Liver (tissue), 9 donors: Measurements from ENCODE around the gene INO80D. TPM values are rescaled to one million over a fixed set of nuclear protein-coding genes. Genes with fewer than 3 reads are reported as not detected.
A peak's percentile ranks its signal among the peaks of the same experiment; 100 is the strongest.
"Not testable (repeated sequence)": the region's sequence is repeated elsewhere in the genome, so short reads cannot be mapped to it uniquely, and the experiment has no call there.

Experiments used
- DNase-seq: peaks from one replicate; pipeline ENCODE4 v3.0.0-alpha.2; 2017; ENCODE audit warnings: low spot score
- H3K27ac ChIP-seq, 2 donors: one replicate each; pipeline ENCODE4 v1.7.0; 2013; ENCODE audit warnings: inconsistent platforms in 2 of 2, low read length in 2 of 2, control low read depth in 1 of 2, low read depth in 1 of 2, mild to moderate bottlenecking in 1 of 2
- H3K27me3 ChIP-seq, 4 donors: one replicate each; pipeline versions ENCODE4 v1.6.1 to v1.7.0; 2013; ENCODE audit warnings: low read length in 3 of 4, inconsistent platforms in 1 of 4, mild to moderate bottlenecking in 1 of 4, moderate library complexity in 1 of 4; ENCODE audit not compliant: control insufficient read depth in 4 of 4, insufficient read depth in 4 of 4
- H3K36me3 ChIP-seq, 4 donors: one replicate each; pipeline versions ENCODE4 v1.6.1 to v1.7.0; 2013; ENCODE audit warnings: low read length in 3 of 4, mild to moderate bottlenecking in 3 of 4, low read depth in 1 of 4, moderate library complexity in 1 of 4; ENCODE audit not compliant: control insufficient read depth in 4 of 4, insufficient read depth in 3 of 4
- H3K4me1 ChIP-seq, 4 donors: one replicate each; pipeline versions ENCODE4 v1.6.1 to v1.7.0; 2013; ENCODE audit warnings: low read length in 3 of 4, mild to moderate bottlenecking in 3 of 4, moderate library complexity in 1 of 4; ENCODE audit not compliant: control insufficient read depth in 4 of 4, insufficient read depth in 4 of 4
- H3K4me3 ChIP-seq, 3 donors: one replicate each; pipeline versions ENCODE4 v1.6.1 to v1.7.0; 2013; ENCODE audit warnings: low read length in 3 of 3, control low read depth in 1 of 3, low read depth in 1 of 3, mild to moderate bottlenecking in 1 of 3
- H3K9ac ChIP-seq, 2 donors: one replicate each; pipeline ENCODE4 v1.7.0; 2013; ENCODE audit warnings: low read length in 2 of 2, mild to moderate bottlenecking in 2 of 2, moderate library complexity in 2 of 2, control low read depth in 1 of 2, low read depth in 1 of 2
- H3K9me3 ChIP-seq, 4 donors: one replicate each; pipeline versions ENCODE4 v1.6.1 to v1.7.0; 2013; ENCODE audit warnings: low read length in 3 of 4; ENCODE audit not compliant: control insufficient read depth in 4 of 4
- ATF3 ChIP-seq: IDR thresholded peaks from 2 replicates; pipeline ENCODE4 v1.6.1; 2016; ENCODE audit warnings: antibody characterized with exemption
- EGR1 ChIP-seq, 2 donors: IDR thresholded peaks; 2 replicates each; pipeline ENCODE4 v1.6.1; 2016 to 2018; ENCODE audit warnings: antibody characterized with exemption in 2 of 2, low read depth in 2 of 2
- FOXA1 ChIP-seq: IDR thresholded peaks from 2 replicates; pipeline ENCODE4 v1.6.1; 2016; ENCODE audit warnings: antibody characterized with exemption
- FOXA2 ChIP-seq: IDR thresholded peaks from 2 replicates; pipeline ENCODE4 v1.6.1; 2016; ENCODE audit warnings: antibody characterized with exemption
- GABPA ChIP-seq, 2 donors: IDR thresholded peaks in 1 of 2; conservative IDR thresholded peaks in 1 of 2; 2 replicates each; pipeline ENCODE4 v1.6.1; 2016; ENCODE audit warnings: antibody characterized with exemption in 2 of 2, mild to moderate bottlenecking in 1 of 2, moderate library complexity in 1 of 2
- HNF4A ChIP-seq, 2 donors: conservative IDR thresholded peaks; 2 replicates each; pipeline ENCODE4 v1.6.1; 2016; ENCODE audit warnings: antibody characterized with exemption in 2 of 2, mild to moderate bottlenecking in 2 of 2
- HNF4G ChIP-seq: IDR thresholded peaks from 2 replicates; pipeline ENCODE4 v1.6.1; 2016; ENCODE audit warnings: antibody characterized with exemption
- JUND ChIP-seq, 2 donors: IDR thresholded peaks; 2 replicates each; pipeline ENCODE4 v1.6.1; 2016; ENCODE audit warnings: antibody characterized with exemption in 2 of 2
- MAX ChIP-seq: IDR thresholded peaks from 2 replicates; pipeline ENCODE4 v1.6.1; 2016; ENCODE audit warnings: antibody characterized with exemption
- NR2F2 ChIP-seq: IDR thresholded peaks from 2 replicates; pipeline ENCODE4 v1.6.1; 2016; ENCODE audit warnings: antibody characterized with exemption
- RAD21 ChIP-seq, 2 donors: IDR thresholded peaks; 2 replicates each; pipeline ENCODE4 v1.6.1; 2016; ENCODE audit warnings: antibody characterized with exemption in 2 of 2, mild to moderate bottlenecking in 2 of 2
- REST ChIP-seq: IDR thresholded peaks from 2 replicates; pipeline ENCODE4 v1.6.1; 2016; ENCODE audit warnings: antibody characterized with exemption, mild to moderate bottlenecking
- RXRA ChIP-seq, 2 donors: IDR thresholded peaks; 2 replicates each; pipeline ENCODE4 v1.6.1; 2017 to 2018; ENCODE audit warnings: antibody characterized with exemption in 2 of 2, mild to moderate bottlenecking in 1 of 2
- SP1 ChIP-seq: IDR thresholded peaks from 2 replicates; pipeline ENCODE4 v1.6.1; 2018; ENCODE audit warnings: antibody characterized with exemption, mild to moderate bottlenecking
- TAF1 ChIP-seq: conservative IDR thresholded peaks from 2 replicates; pipeline ENCODE4 v1.6.1; 2016; ENCODE audit warnings: antibody characterized with exemption, mild to moderate bottlenecking
- YY1 ChIP-seq: IDR thresholded peaks from 2 replicates; pipeline ENCODE4 v1.6.1; 2016; ENCODE audit warnings: antibody characterized with exemption, mild to moderate bottlenecking
- ZBTB33 ChIP-seq: IDR thresholded peaks from 2 replicates; pipeline ENCODE4 v1.6.1; 2016; ENCODE audit warnings: antibody characterized with exemption
- WGBS: extraction: QIAGEN DNeasy Blood & Tissue Kit; methylation state at CpG from one replicate; pipeline ENCODE4 v1.1.7; 2013; 5-methylcytosine and 5-hydroxymethylcytosine counted together
- polyA plus RNA-seq, 2 donors: library from polyadenylated mRNA; stranded (reverse) in 1 of 2; unstranded in 1 of 2; fragments of 200-250 nt in 1 of 2; fragments of >200 nt in 1 of 2; fragmentation: Nextera tagmentation in 1 of 2; extraction: Ambion mirVana in 1 of 2; gene quantifications; one replicate each; pipeline versions ENCODE4 v1.2.1 to v1.2.3, GENCODE V29; 2013 to 2015
- total RNA-seq, 2 donors: library from RNA; depleted of rRNA; stranded (reverse); fragments of >200 nt; gene quantifications; one replicate each; pipeline ENCODE4 v1.2.3, GENCODE V29; 2014
- donor health status: healthy.
- donor health status: healthy.
- donor health status: healthy.
- donor health status: healthy.
- donor health status: healthy.

INO80D gene
- total and polyA plus RNA-seq, 4 donors = 0.76 to 10.3 (median 5.4) TPM

- Histone ChIP-seq H3K9ac (no peak overlapping the region), H3K36me3 (peaks cover 0 to 2% (median under 1%) of the 10 kb centered on the region in 4 donors), H3K27ac (no peak overlapping the region), H3K27me3 (no peaks in the 10 kb centered on the region), H3K4me3 (no peak overlapping the region), H3K4me1 (peaks cover 3 to 23% (median 17%) of the 10 kb centered on the region in 4 donors), H3K9me3 (no peaks in the 10 kb centered on the region)
- WGBS = 96% methylated on average over 6 of the region's 6 CpGs
- no peak for DNase-seq
- TF ChIP-seq RAD21 (IDR thresholded peaks at IDR 0.05) (no peak), FOXA1 (no peak), HNF4A (conservative IDR thresholded peaks at IDR 0.05) (no peak)
Measured at GRCh38 chr2:205988274-205988673, 97.7 kb downstream of the INO80D start.

GRCh38 chr2:205986334-205986733, 99.6 kb downstream of the INO80D start:
- peaks cover 3 to 23% (median 17%) of the 10 kb centered on the region in 4 donors for H3K4me1 ChIP-seq
- not testable (repeated sequence) for H3K36me3 ChIP-seq, H3K9ac ChIP-seq, DNase-seq, H3K4me3 ChIP-seq, H3K27me3 ChIP-seq, H3K27ac ChIP-seq, H3K9me3 ChIP-seq
- 97% methylated on average over 9 of the region's 9 CpGs for WGBS

GRCh38 chr2:205984381-205984780, 101.6 kb downstream of the INO80D start:
- DNase-seq = no peak
- Histone ChIP-seq H3K4me1 (peaks cover 3 to 16% (median 11%) of the 10 kb centered on the region in 4 donors), H3K27me3 (no peaks in the 10 kb centered on the region), H3K9ac (no peak overlapping the region), H3K4me3 (peak overlapping the region in 2 of 3 donors; percentile 18 to 69), H3K27ac (peak overlapping the region; percentile 25 to 45), H3K36me3 (no peaks in the 10 kb centered on the region), H3K9me3 (no peaks in the 10 kb centered on the region)
- TF ChIP-seq FOXA2 (no peak), JUND (IDR thresholded peaks at IDR 0.05) (no peak), HNF4A (conservative IDR thresholded peaks at IDR 0.05) (peak in 1 of 2 donors; percentile 22), MAX (no peak)
- WGBS = 38% methylated on average over 6 of the region's 6 CpGs

GRCh38 chr2:205982776-205983327, 103.1 kb downstream of the INO80D start:
- Histone ChIP-seq H3K36me3 (no peaks in the 10 kb centered on the region), H3K27ac (no peak overlapping the region), H3K9me3 (no peaks in the 10 kb centered on the region), H3K9ac (no peak overlapping the region), H3K4me1 (peaks cover 3 to 15% (median 10%) of the 10 kb centered on the region in 4 donors), H3K4me3 (no peak overlapping the region), H3K27me3 (no peaks in the 10 kb centered on the region)
- TF ChIP-seq FOXA2 = no peak
- no peak for TF ChIP-seq RAD21 (IDR thresholded peaks at IDR 0.05)
- no peak for TF ChIP-seq YY1
- TF ChIP-seq FOXA1 = no peak
- no peak for TF ChIP-seq NR2F2
- no peak for TF ChIP-seq HNF4G
- no peak for TF ChIP-seq GABPA (IDR thresholded peaks at IDR 0.05 in 1 of 2, conservative IDR thresholded peaks at IDR 0.05 in 1 of 2)
- no peak for TF ChIP-seq RXRA (IDR thresholded peaks at IDR 0.05)
- no peak for TF ChIP-seq SP1
- TF ChIP-seq MAX = no peak
- no peak for TF ChIP-seq ZBTB33
- TF ChIP-seq JUND (IDR thresholded peaks at IDR 0.05) = no peak
- no peak for TF ChIP-seq HNF4A (conservative IDR thresholded peaks at IDR 0.05)
- TF ChIP-seq ATF3 = no peak
- TF ChIP-seq TAF1 = no peak
- no peak for TF ChIP-seq REST
- TF ChIP-seq EGR1 (IDR thresholded peaks at IDR 0.05; ENCODE audit: low read depth in 2 of 2) = no peak
- WGBS = 97% methylated on average over 5 of the region's 5 CpGs
- DNase-seq = no peak
